HL-60 (cell line): Measurements from ENCODE around the gene PLGRKT.

ENCODE experiments used
- GABPA ChIP-seq: IDR thresholded peaks from 2 replicates; pipeline ENCODE4 v1.6.1; 2012; ENCODE audit warnings: low read depth
- POLR2AphosphoS5 ChIP-seq: IDR thresholded peaks from 2 replicates; pipeline ENCODE4 v1.6.1; 2012; ENCODE audit warnings: low read depth
- REST ChIP-seq: IDR thresholded peaks from 2 replicates; pipeline ENCODE4 v1.6.1; 2012; ENCODE audit warnings: low read depth; ENCODE audit not compliant: insufficient replicate concordance
- SPI1 ChIP-seq: IDR thresholded peaks from 2 replicates; pipeline ENCODE4 v1.6.1; 2012; ENCODE audit warnings: low read depth, mild to moderate bottlenecking, borderline replicate concordance
- TF ChIP-seq, protein P1 (sequence below): IDR thresholded peaks from one replicate; pipeline ENCODE4 v1.5.1; 2011; ENCODE audit warnings: low read length, control low read depth, inconsistent platforms; ENCODE audit not compliant: insufficient read depth

GRCh38 chr9:5437254-5438216 is at the start of gene PLGRKT:
- TF ChIP-seq, protein P1, sequence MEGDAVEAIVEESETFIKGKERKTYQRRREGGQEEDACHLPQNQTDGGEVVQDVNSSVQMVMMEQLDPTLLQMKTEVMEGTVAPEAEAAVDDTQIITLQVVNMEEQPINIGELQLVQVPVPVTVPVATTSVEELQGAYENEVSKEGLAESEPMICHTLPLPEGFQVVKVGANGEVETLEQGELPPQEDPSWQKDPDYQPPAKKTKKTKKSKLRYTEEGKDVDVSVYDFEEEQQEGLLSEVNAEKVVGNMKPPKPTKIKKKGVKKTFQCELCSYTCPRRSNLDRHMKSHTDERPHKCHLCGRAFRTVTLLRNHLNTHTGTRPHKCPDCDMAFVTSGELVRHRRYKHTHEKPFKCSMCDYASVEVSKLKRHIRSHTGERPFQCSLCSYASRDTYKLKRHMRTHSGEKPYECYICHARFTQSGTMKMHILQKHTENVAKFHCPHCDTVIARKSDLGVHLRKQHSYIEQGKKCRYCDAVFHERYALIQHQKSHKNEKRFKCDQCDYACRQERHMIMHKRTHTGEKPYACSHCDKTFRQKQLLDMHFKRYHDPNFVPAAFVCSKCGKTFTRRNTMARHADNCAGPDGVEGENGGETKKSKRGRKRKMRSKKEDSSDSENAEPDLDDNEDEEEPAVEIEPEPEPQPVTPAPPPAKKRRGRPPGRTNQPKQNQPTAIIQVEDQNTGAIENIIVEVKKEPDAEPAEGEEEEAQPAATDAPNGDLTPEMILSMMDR: no peak
- TF ChIP-seq POLR2AphosphoS5 (peak; percentile 77; the same call in 1 of the 2 replicates), REST (peak; percentile 63), GABPA (peak; percentile 90), SPI1 (peak; percentile 45; the same call in 1 of the 2 replicates)
